Measurements from ENCODE around the gene MAPK6.

MAPK6 gene

DNA sequence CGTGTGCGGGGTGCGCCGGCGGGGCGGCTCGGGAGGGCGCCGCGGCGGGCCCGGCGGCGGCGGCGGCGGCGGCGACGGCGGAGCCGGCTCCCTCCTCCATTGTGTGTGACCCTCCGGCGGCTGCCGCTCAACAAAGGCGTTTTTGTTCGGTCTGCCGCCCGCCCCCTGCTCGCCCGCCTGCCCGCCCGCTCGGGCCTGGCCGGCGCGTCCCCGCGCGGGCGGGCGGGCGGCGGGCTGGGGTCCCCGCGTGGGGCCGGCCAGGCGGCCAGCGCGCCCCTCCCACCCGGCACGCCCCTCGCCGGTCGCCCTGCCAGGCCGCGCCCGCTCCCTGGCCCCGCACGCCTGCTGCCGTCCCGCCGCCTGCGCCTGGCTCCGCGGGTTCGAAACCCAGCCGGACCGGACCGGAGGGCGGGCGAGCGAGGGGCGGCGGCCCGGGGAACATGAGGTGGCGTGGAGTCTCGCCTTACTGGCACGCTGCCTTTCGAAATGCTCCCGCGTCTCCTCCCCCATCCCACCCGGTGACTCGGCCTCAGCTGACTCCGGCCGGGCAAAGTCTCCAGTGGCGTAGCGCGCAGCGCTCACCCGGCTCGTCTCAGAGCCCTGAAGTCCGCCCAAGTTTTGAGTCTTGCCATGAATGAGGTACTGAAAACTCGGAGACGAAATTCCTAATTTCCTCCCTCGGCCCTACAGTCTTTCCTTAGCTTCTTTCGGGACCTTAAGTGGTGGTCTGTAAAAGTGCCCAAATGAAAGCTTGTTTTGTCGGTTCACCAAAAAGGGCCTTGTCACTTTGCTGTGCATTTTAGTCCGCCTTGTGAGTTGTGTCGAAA, 588 bp downstream of the MAPK6 start (continued):
- peak; percentile 77 for TF ChIP-seq ZNF660 (tag by site-specific recombination; IDR thresholded peaks at IDR 0.05)
- TF ChIP-seq ZNF335 (tag by site-specific recombination; conservative IDR thresholded peaks at IDR 0.05) = peak; percentile 92
- TF ChIP-seq ZBTB8A (tag by site-specific recombination; IDR thresholded peaks at IDR 0.05) = peak; percentile 94
- TF ChIP-seq ZNF416 (tag by site-specific recombination; IDR thresholded peaks at IDR 0.05) = no peak
- TF ChIP-seq GLIS1 (tag by site-specific recombination; IDR thresholded peaks at IDR 0.05) = peak; percentile 40; the same call in 1 of the 2 replicates

DNA sequence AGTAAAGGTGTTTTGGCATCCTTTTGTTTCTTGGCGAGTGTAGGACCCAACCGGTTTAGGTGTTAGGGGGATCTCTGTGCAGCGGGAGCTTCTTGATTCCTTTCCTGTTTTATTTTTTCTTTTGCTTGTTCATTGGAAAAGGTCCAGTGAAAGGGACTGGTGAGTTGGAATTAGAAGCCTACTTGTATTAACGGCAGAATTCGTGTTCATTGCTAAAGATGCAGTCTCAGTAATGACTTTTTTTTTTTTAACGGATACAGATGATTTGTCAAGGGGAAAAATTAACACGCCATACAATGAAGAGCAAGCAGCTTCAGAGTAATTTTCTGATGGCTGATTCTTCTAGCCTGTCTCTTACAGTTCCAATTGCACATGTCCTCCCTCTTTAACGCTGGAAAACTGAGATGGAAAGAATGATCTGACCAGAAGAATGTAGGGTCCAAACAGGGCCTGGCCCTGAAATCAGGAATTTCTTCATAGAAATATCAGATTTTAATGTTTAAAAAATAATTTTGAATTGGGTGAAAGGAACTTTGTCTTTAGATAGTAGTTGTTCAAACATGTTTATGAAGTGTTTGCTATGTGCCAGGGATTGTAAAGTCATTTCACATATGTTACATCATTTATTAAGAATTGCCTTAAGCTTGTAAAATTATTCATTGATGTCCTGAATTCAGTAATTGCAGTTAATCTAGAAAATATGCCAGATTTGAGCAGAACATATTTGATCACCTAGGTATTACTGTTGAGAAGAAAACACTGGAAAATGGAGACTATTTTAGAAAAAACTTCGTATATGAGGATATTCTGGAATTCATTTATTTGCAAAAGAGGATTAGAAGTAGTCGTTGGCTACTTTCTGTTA, 1.4 kb downstream of the MAPK6 start:
- TF ChIP-seq, protein P1, sequence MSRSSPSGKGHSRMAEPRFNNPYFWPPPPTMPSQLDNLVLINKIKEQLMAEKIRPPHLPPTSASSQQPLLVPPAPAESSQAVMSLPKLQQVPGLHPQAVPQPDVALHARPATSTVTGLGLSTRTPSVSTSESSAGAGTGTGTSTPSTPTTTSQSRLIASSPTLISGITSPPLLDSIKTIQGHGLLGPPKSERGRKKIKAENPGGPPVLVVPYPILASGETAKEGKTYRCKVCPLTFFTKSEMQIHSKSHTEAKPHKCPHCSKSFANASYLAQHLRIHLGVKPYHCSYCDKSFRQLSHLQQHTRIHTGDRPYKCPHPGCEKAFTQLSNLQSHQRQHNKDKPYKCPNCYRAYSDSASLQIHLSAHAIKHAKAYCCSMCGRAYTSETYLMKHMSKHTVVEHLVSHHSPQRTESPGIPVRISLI (tag by site-specific recombination; IDR thresholded peaks at IDR 0.05) = no peak
- TF ChIP-seq ZSCAN4 (tag by site-specific recombination; IDR thresholded peaks at IDR 0.05) = no peak
- TF ChIP-seq ZNF114 (tag by site-specific recombination; IDR thresholded peaks at IDR 0.05) = no peak
- TF ChIP-seq ZNF37A (tag by site-specific recombination; IDR thresholded peaks at IDR 0.05) = no peak
- no peak for TF ChIP-seq BCL11A (tag by site-specific recombination; IDR thresholded peaks at IDR 0.05; ENCODE audit: low read depth)
- TF ChIP-seq ZNF335 (tag by site-specific recombination; conservative IDR thresholded peaks at IDR 0.05) = peak; percentile 50
- TF ChIP-seq ZNF202 (tag by site-specific recombination; IDR thresholded peaks at IDR 0.05; ENCODE audit: borderline replicate concordance) = no peak
- peak; percentile 83 for TF ChIP-seq PRDM1 (tag by site-specific recombination; IDR thresholded peaks at IDR 0.05)
- TF ChIP-seq ZBTB17 (tag by site-specific recombination; IDR thresholded peaks at IDR 0.05) = 0 out of 2 replicates have a peak, but pooled peaks have one; percentile 13
- TF ChIP-seq ZNF324 (tag by site-specific recombination; IDR thresholded peaks at IDR 0.05) = no peak
- Histone ChIP-seq H3K27ac (ENCODE audit: extremely low read depth, low read depth, low read length) (peak overlapping the region; percentile 84), H3K36me3 (ENCODE audit: control insufficient read depth in 2 of 2, insufficient read depth in 1 of 2, low read length in 2 of 2) (no peaks in the 10 kb centered on the region), H3K9me3 (ENCODE audit: control insufficient read depth, insufficient read depth, low read depth, low read length) (no peaks in the 10 kb centered on the region), H3K4me3 (ENCODE audit: low read depth, low read length) (peak overlapping the region; percentile 59), H3K4me1 (ENCODE audit: control insufficient read depth, insufficient read depth, low read length) (peaks cover 5% of the 10 kb centered on the region)
- ChIA-PET POLR2A (interaction anchor here (1.5 kb wide), 1 partner anchor 49 kb away, joined by 3 read pairs; the partner anchor contains the start of gene LEO1), CTCF (interaction anchor here (0.5 to 1.3 kb wide), 3 partner anchors 58 to 1522 kb away, joined by 3 to 5 read pairs (median 4); no protein-coding TSS in a partner anchor)

GRCh38 chr15:52021128-52021671, 2.2 kb downstream of the MAPK6 start:
- peaks cover 5% of the 10 kb centered on the region for H3K4me1 ChIP-seq (ENCODE audit: control insufficient read depth, insufficient read depth, low read length)
- H3K4me3 ChIP-seq (ENCODE audit: low read depth, low read length) = peak overlapping the region; percentile 9; the same call in 1 of the 2 replicates
- no peak overlapping the region for H3K27ac ChIP-seq (ENCODE audit: extremely low read depth, low read depth, low read length)
- no peaks in the 10 kb centered on the region for H3K36me3 ChIP-seq (ENCODE audit: control insufficient read depth in 2 of 2, insufficient read depth in 1 of 2, low read length in 2 of 2)
- POLR2A ChIA-PET = interaction anchor here (1.5 kb wide), 1 partner anchor 50 kb away, joined by 3 read pairs; the partner anchor contains the start of gene LEO1
- CTCF ChIA-PET = interaction anchor here (1.3 kb wide), 1 partner anchor 57 kb away, joined by 5 read pairs; no protein-coding TSS in a partner anchor
- no peaks in the 10 kb centered on the region for H3K9me3 ChIP-seq (ENCODE audit: control insufficient read depth, insufficient read depth, low read depth, low read length)
- TF ChIP-seq KLF10 (tag by site-specific recombination; IDR thresholded peaks at IDR 0.05) (peak; percentile 34; the same call in 1 of the 2 replicates), AEBP2 (tag by site-specific recombination; IDR thresholded peaks at IDR 0.05; ENCODE audit: borderline replicate concordance) (no peak), PRDM10 (tag by site-specific recombination; IDR thresholded peaks at IDR 0.05) (peak; percentile 35; the same call in 1 of the 2 replicates), ZBTB44 (tag by site-specific recombination; IDR thresholded peaks at IDR 0.05) (peak; percentile 31; the same call in 1 of the 2 replicates), ZNF558 (tag by site-specific recombination; IDR thresholded peaks at IDR 0.05) (peak; percentile 73), SCRT2 (tag by site-specific recombination; IDR thresholded peaks at IDR 0.05) (peak; percentile 92)
